HG02588 (cell line): ENCODE data around the gene MAGI2.

Experiments
- ATAC-seq: cut with Tn5 transposase; IDR thresholded peaks from one replicate; pipeline ENCODE4 v1.9.1; 2021; ENCODE audit warnings: mild to moderate bottlenecking, moderate library complexity; ENCODE audit not compliant: unreplicated experiment

MAGI2 gene

GRCh38 chr7:79381921-79382320, 71.5 kb downstream of the MAGI2 start:
- no peak for ATAC-seq

DNA sequence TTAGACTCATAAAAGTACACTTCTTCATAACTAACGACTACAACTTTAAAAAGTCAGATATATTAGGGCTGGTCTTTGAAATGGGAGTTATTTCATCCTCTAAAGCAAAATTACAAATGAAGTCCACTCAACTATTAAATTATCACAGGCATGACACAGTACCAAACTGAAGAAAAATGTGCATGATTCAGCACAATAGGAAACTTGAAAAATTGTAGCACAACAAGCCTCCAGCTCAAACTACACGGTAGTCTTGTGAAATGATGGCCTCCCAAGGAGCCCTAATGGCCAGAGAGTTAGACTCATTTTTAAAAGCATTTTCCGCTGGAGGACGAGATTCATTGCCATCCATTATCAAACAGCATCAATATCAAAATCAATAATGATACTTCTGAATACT, 76.4 kb downstream of the MAGI2 start:
- ATAC-seq = no peak

DNA sequence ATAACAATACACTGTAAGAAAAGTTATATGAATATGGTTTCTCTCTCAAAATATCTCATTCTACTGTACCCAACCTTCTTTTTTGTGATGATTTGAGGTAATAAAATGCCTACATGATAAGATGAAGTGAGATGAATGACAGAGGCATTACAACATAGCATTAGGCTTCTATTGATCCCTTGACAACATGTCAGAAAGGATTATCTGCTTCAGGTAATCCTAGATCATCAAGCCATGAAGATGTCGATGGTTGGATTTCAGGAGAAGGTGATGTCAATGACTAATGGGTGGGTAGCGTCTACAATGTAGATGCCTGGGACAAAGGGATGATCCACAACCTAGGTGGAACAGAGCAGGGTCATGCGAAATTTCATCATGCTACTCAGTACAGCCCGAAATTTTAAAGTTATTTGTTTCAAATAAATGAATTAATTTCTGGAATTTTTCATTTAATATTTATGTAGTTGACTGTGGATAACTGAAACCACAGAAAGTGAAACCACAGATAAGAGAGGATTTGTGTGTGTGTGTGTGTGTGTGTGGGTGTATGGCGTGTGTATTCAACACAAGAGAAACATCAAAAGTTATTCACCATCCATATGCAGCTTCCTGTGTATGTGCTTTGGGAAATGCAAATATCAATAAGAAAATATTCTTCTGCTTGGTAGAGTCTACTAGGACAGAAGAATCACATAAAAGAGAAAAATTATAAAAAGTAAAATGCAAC, 77.0 kb downstream of the MAGI2 start:
- no peak for ATAC-seq

DNA sequence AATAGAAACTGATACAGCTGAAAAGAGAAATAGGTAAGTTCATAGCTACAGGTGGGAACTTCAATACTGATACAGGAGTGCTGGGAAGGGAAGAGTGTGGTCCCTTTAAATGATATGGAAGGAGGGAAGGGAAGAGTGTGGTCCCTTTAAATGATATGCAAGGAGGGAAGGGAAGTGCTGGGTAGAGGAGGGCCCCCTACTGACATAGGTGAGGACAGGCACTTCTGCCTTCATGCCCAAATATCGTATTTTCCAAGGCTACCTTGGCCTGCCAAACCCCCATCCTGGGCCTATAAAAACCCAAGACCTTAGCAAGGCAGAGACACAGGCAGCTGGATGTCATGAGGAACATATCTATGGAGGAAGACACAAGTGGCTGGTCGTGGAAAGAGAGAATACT, 92.3 kb downstream of the MAGI2 start:
- no peak for ATAC-seq

- ATAC-seq = no peak
Measured at GRCh38 chr7:79359827-79360226, 93.6 kb downstream of the MAGI2 start.

- no peak for ATAC-seq
Measured at GRCh38 chr7:79357101-79357500, 96.4 kb downstream of the MAGI2 start.

- no peak for ATAC-seq
Measured at GRCh38 chr7:79353720-79354468, 99.6 kb downstream of the MAGI2 start.

DNA sequence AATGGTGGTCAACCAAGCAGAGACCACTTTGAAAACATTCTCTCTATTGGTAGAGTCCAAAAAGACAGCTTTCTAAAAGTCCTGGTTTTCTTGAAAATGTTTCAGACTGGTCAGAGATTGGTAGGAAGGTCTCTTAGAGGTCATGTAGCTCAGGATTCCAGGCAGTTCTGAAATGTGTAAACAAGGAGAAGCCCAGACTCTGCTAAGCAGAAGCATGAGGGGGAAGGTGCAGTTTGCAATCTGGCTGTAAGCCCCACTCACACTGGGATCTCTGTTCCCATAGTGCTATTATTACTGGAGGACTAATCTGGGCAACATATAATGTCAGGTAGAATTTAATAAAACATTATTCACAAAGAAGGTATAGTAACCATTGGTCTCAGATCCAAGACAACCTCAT, 101.1 kb downstream of the MAGI2 start:
- no peak for ATAC-seq

GRCh38 chr7:79347351-79347750, 106.1 kb downstream of the MAGI2 start:
- no peak for ATAC-seq

- ATAC-seq = no peak
Measured at GRCh38 chr7:79341902-79342301, 111.6 kb downstream of the MAGI2 start.

GRCh38 chr7:79340212-79340611, 113.3 kb downstream of the MAGI2 start:
- ATAC-seq = no peak

GRCh38 chr7:79339208-79339925, 114.1 kb downstream of the MAGI2 start:
- ATAC-seq = no peak

GRCh38 chr7:79337717-79338116, 115.8 kb downstream of the MAGI2 start:
- no peak for ATAC-seq

GRCh38 chr7:79334841-79335240, 118.6 kb downstream of the MAGI2 start:
- ATAC-seq = no peak

- no peak for ATAC-seq
Measured at GRCh38 chr7:79334334-79334733, 119.1 kb downstream of the MAGI2 start.

GRCh38 chr7:79332091-79332490, 121.4 kb downstream of the MAGI2 start:
- no peak for ATAC-seq

DNA sequence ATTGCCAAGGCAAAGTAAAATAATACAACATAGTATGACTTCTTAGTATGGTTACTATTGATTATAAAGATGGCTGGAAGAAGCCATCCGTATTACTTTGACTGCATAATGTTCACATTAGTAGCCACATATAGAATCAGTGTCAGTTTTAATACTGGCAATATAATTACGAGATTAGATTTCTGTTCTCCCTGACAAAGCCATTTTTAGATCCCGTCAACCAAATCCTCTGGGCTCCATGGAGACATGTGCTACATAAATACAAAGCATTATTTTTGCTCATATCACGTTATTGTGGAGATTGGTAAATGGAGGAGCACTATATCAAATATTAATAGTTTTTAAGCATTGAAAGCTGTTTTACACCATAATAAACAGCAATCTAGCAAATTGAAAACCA, 124.0 kb downstream of the MAGI2 start:
- no peak for ATAC-seq

DNA sequence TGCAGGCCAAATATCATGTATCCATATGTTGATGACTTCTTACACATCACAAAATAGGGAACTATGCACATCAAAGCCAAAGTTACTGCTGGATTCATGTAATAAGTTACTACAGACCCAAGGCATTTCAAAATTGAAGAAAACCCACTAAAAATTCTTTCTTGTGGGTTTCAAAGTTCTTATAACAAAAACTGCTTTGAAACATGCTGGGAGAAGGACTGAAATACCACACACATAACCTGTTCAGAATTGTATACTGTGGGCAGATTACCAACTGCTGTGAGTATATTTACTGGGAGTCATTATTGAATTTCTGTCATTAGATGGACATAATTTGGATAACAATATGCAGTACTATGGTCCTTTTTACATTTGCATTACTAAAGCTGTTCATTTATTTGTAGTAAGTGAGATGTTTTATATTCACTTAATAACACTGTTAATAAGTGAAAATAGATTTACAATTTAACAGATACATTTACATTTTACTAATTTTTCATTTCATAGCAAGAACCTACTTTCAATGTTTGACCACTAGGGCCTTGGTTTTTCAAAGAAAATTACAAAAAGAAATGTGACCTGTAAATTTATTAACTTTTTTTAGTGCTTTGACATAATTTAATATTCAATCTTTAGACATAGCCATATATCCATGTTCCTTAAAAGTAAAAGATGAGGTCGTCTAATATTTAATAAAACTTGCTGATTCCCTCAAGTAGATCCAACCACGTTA, 132.6 kb downstream of the MAGI2 start:
- no peak for ATAC-seq

DNA sequence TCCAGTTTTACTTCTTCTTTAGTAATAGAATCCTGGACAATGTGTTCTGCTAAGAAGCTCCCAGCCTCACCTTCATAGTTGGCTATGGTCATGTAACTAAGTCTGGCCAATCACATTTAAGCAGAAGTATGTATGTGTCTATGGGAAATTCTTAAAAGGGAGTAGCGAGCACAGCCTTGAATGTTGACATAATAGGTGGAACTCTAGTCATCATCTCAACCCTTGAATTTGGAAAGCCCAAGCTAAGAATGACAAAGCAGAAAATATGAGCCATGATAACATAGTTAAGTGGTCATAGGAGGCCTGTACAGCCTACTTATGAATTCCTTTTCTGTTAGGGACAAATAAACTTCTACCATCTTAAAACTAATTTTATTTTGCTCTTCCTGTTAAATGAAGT, 134.1 kb downstream of the MAGI2 start:
- ATAC-seq = no peak

- ATAC-seq = no peak
Measured at GRCh38 chr7:79317728-79318127, 135.7 kb downstream of the MAGI2 start.

DNA sequence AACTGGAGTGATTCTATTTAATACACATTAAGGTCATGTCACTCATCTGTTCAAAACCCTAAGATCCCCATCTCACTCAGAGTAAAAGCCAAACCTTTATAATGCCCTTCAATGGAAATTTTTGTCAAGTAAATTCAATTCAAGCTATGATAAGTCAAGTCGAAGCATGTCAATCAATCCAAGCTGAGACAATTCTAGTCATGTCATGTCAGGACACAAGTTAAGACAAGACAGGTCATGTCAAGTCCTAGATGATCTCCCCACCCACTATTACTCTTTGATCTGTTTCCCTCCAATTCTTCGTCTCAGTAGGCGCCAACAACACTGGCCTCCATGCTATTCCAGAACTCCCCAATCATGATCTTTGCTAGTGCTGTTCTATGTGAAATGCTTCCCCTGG, 141.4 kb downstream of the MAGI2 start:
- no peak for ATAC-seq
